HCT116 (cell line): ENCODE measurements around the gene ROBO1.

ENCODE experiments used
- EZH2 ChIP-seq: fragments of 200-600 bp; sonication (generic); IDR thresholded peaks from 2 replicates; pipeline ENCODE4 v1.6.1; 2017; ENCODE audit warnings: antibody characterized with exemption, mixed run types
- POLR2AphosphoS5 ChIP-seq: IDR thresholded peaks from 2 replicates; pipeline ENCODE4 v1.6.1; 2011; ENCODE audit warnings: mild to moderate bottlenecking, low read depth, low read length, moderate library complexity
- YY1 ChIP-seq: IDR thresholded peaks from 2 replicates; pipeline ENCODE4 v1.6.1; 2011; ENCODE audit warnings: low read length, low read depth, moderate library complexity, mild to moderate bottlenecking; ENCODE audit not compliant: insufficient replicate concordance; ENCODE audit errors: extremely low read depth

- TF ChIP-seq EZH2: no peak
- TF ChIP-seq YY1: no peak
- no peak for TF ChIP-seq POLR2AphosphoS5
Measured at GRCh38 chr3:78761126-78761525, 1006.7 kb downstream of the ROBO1 start.
